Stimulated activated CD8-positive, alpha-beta memory T cell treated with anti-CD3 and anti-CD28 coated beads, Interleukin-7, amount 100 ng/mL, for 24 hours (primary cell): ENCODE results near the gene UPP2.

Experiments
- DNase-seq: peaks from one replicate; pipeline ENCODE4 v3.0.0-alpha.2; 2020; ENCODE audit warnings: low read depth

The UPP2 gene

GRCh38 chr2:158142165-158142564 lies 40.5 kb downstream of the UPP2 start:
- no peak for DNase-seq

- no peak for DNase-seq
Measured at GRCh38 chr2:158142568-158143332, 41.1 kb downstream of the UPP2 start.

GRCh38 chr2:158143703-158144360 lies 42.2 kb downstream of the UPP2 start:
- no peak for DNase-seq

GRCh38 chr2:158144914-158145625 lies 43.4 kb downstream of the UPP2 start:
- DNase-seq = no peak

GRCh38 chr2:158153270-158154015 lies 51.8 kb downstream of the UPP2 start:
- DNase-seq = no peak

- DNase-seq = no peak
Measured at GRCh38 chr2:158154596-158154995, 52.9 kb downstream of the UPP2 start.

- no peak for DNase-seq
Measured at GRCh38 chr2:158172719-158173118, 71.0 kb downstream of the UPP2 start.

GRCh38 chr2:158174495-158174894 lies 72.8 kb downstream of the UPP2 start:
- DNase-seq = no peak

GRCh38 chr2:158174956-158175355 lies 73.3 kb downstream of the UPP2 start:
- DNase-seq = no peak

- DNase-seq = no peak
Measured at GRCh38 chr2:158178646-158179045, 77.0 kb downstream of the UPP2 start.

- DNase-seq = no peak
Measured at GRCh38 chr2:158179660-158180059, 78.0 kb downstream of the UPP2 start.

- DNase-seq = no peak
Measured at GRCh38 chr2:158181171-158181570, 79.5 kb downstream of the UPP2 start.

- DNase-seq = no peak
Measured at GRCh38 chr2:158182676-158183295, 81.1 kb downstream of the UPP2 start.

GRCh38 chr2:158184001-158184400 lies 82.3 kb downstream of the UPP2 start:
- no peak for DNase-seq

GRCh38 chr2:158184556-158185343 lies 83.1 kb downstream of the UPP2 start:
- no peak for DNase-seq
